ENCODE results near the gene TBR1.

The TBR1 gene

DNA sequence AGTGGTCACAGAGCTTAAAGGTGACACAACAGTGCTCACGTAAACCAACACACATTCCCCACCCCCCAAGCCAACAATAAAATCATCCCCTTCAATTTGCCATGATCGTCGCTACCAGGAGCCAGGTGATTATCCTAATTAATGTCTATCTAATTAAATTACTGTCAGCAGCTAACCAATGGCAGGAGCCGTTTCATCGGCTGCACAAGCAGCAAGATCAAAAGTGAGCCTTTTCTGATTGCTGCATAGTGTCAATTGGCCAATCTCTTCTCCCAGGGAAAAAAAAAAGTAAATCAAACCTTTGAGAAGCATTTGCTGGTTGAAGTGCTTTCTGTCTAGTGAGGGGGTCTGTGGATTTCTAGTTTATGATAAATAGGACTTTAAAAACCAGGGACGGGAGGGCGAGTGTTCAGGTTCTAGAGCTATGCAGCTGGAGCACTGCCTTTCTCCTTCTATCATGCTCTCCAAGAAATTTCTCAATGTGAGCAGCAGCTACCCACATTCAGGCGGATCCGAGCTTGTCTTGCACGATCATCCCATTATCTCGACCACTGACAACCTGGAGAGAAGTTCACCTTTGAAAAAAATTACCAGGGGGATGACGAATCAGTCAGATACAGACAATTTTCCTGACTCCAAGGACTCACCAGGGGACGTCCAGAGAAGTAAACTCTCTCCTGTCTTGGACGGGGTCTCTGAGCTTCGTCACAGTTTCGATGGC, at the start of gene TBR1:
Gene TBR1 (plus strand): TSS at position 311 of the 721 bp plus-strand sequence. CDS start 114 bp downstream, at position 425.
- DNase-seq = no peak

DNA sequence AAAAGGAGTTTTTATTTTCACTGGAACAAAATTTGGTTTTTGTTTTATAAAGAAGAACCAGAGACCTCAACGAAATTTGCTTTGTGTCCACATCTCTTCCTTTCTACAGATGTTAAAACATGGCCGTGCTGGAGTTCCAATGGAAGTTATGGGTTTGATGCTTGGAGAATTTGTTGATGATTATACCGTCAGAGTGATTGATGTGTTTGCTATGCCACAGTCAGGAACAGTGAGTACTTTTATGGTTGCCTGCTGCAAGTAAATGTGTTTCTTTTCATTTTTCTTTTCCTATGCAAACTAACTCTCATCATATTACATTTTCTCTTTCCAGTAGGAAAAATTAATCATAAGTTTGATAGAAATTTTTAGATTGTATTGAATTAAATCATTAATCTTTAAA, 48.4 kb upstream of the TBR1 start:
- DNase-seq = no peak

DNA sequence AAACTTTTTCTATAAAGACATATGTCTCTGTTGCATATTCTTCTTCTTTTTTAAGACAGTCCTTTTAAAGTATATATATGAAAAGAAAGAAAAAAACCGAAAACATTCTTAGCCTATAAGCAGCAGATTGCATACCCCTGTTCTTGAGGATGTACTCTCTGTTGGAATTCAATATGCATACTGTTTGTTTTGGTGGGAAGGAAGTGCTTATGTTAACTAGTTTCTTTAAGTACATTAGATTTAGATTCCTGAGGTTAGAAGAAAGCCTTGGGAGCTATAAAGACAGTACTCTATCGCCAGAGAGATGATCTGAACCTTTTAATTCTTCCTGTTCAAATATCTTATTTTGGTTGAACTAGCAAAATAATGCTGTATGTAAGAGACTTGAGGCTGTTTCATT, 46.8 kb upstream of the TBR1 start:
- no peak for DNase-seq

DNA sequence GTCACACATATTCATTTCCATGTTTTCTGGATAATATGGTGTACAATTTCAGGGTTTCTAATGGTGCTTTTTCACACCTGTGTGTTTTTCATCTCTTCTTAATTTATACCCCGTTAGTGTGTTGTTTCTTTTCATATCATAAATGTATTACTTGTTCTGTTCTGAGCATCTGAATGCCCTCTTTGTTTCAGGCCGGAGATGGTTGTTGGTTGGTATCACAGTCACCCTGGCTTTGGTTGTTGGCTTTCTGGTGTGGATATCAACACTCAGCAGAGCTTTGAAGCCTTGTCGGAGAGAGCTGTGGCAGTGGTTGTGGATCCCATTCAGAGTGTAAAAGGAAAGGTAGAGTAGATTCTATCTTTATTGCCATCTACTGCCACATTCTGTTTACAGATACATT, 45.1 kb upstream of the TBR1 start:
- DNase-seq = no peak

DNA sequence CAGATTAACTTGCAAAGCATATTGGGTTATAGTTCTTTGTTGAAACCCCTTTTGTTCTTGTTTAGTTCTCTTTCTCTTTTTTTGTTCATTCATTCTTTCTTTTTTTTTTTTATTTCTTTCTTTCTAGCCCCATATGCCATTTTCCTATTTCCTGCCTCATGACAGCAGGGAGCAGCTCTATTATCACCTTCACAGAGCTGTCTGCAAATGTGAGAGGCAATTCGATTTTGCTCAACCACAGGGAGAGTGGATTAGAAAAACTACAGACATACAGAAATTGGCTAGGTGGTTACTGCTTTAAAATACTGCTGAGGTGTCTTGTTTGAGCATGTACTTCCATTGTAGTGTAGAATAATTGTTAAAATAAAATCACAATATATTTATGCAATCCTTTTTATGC, 44.2 kb upstream of the TBR1 start:
- no peak for DNase-seq

DNA sequence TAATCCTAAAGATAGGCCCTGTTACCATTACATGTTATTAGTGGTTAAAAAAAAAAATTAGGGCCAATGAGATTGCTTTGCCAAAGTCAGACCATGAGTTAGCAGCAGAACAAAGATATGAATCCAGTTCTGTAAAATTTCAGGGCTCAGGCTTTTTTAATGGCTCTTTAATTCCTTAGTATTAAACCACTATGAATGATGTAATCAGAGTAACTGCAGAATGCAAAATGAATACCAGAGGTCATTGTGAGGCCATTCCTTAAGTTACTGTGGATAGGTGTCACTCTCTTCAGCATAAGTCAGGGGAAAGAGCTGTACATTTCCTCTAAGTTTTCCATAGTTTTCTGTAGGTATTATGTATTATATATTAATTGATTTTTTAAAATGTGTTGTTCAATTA, 42.2 kb upstream of the TBR1 start:
- DNase-seq = no peak

DNA sequence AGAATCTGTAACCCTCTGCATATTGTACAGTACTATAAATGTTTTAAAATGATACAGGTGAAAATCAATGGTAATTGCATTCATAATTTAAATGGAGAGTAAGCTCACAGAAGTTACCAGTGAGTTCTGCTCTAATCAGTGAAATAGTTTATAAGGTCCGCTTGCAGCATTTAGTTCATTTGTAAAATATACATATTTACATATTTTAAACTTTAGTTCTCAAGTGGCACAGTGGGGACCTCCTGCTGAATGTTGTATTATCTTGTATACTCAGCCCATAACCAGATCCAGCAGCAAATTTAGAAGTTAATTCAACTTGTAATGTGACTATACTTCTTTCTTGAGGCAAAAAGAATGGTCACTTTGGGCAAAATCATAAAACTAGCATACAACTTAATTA, 41.7 kb upstream of the TBR1 start:
- DNase-seq = no peak

DNA sequence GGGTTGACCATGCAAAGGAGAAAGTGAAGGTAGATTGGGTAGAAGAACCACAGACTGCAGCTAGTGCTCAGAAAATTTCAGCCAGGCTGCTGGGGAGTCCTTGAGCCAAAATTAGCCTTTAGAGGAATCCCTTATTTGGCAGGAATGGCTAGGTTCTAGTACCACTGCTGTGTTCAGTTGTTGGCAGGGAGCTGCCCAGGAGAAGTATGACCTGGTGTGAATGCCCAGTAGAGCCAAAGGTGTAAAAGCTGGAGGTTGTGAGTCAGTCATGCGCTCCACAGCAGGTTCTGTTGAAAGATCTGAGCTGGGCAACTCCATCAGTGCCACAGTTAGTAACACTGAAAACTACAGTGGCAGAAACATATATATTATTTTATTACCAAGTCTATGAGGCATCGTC, 36.4 kb upstream of the TBR1 start:
- no peak for DNase-seq

DNA sequence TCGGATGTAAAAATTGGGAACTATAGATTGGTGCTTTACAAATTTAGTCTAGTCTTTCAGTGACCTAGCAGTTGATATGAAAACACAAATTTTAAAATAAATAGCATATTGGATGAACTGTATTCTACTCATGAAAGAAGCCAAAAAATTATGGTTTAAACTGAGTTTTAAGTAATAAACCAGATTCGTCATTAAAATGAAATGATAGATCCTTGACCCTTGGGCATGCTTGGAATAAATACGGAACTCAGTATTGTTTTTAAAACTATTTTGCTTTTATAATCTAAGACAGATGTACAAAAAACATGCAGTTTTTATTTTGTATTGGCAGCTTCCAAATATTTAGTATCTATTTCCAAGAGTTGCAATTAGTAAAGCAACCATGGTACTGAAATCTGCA, 34.6 kb upstream of the TBR1 start:
- DNase-seq = no peak

DNA sequence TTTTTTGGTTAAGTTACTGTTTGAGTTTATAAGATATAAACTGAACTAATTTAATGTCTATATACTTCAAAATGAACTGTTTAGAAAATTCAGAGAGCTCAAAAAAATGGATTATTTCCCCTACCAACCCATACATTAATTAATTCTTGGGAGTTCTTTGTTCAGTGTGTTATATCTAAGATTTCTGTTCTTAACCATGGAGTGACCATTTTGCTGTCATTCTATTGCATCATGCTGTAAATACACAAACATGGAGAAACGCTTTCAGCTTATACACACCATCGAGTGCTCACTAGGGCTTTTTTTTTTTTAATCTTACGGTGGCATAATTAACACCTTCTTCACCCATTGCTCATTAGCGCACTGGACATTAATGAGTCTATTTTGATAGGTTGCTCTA, 33.4 kb upstream of the TBR1 start:
- no peak for DNase-seq

DNA sequence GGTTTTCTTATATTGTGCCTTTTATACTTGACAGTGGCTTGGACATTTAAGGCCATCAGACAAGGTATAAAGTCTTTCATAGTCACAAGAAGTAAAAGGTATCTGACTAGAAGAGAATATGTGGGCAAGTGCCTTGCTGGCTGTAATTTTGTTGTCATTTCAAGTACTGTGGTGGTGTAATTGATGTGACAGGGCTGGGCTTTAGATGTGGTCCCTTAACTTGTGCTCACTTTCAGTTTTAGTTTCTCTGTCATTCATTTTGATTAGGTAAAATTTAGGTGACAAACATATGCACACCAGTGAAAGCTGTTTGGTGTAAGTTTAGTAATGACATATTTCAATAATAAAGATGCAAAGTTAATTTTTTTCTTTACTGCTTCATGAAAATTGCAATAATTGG, 31.2 kb upstream of the TBR1 start:
- DNase-seq = no peak

DNA sequence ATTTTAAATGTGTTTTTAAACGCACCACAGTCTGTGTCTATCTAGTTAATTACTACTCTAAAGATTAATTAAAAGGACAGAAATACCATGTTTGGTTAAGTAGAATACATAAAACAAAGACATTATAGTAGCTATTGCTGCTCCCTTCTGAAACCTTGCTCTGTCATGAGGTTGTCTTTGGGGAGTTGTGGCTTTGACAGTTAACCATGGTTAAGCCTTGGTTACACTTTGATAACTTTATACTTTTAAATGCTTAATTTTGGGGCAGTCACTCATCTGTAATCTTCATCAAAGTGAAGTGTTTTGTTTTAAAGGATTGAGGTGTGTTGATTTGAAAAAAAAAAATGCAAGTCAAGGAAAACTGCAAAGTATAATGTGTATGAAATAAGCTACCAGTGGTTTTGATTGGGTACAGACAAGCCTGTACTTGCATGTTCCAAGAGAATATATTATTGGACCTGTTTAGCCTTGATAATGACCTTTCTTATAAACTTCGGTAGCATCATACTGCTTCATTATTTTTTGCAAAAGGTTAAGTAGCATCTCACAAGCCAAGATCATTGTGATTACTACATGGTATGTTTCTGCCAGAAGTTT, 29.8 kb upstream of the TBR1 start:
- DNase-seq = no peak

DNA sequence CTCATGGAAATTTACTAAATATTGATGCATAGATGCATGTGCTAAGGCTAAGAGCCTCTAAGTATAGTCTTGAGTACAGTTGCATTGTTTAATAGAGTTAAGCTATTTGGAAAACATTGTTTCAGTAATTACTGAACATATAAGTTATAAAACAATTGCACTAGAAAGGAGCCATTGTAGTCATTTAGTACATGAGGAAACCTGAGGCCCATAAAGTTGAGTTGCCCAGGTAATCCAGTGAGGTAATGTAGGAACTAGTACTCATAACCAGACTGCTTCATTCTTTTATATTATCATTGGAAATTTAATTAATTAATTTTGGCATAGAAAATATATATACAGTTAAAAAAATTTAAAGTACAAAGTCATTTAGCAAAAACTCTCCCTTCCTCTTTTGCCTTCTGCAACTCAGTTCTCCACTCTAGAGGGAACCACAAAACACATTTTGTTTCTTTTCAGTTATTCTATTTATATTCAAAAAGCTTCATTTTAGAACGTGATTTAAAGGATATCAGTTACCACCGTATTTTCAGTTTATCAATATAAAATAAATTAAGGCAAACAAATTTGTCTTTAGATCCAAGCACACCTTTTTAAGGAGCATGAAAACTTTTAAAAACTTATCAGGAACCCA, 27.8 kb upstream of the TBR1 start:
- DNase-seq = no peak

DNA sequence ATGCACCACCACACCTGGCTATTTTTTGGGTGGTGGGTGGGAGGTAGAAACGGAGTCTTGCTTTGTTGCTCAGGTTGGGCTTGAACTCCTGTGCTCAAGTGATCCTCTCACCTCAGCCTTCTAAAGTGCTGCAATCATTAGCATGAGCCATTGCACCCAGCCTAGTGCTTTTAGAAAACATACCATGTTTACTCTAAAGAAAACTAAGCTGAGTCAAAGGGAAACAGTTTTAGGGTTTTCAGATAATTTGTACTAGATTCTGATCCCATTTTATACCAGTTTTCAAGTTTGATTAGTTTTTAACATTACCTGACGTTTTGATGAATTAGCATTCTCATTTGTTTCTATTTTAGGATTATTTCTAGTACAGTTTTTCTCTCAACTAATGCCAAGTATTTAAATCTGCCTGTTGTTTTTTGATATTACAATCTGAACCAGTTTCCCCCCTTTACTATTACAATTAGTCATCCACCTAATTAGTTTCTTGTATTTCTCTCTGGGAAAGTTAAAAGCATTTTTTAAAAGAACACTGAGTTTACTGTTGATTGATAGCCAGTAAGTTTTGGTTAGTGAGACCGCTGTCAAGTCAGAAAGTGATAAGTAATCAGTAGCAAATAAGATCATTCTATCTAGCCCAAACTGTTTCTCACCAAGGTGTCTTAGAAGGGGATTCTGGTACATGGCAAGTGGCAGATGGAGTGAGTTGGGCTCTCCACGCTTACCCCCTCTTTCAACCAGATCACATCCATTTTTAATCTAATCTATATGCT, 24.2 kb upstream of the TBR1 start:
- DNase-seq = no peak

DNA sequence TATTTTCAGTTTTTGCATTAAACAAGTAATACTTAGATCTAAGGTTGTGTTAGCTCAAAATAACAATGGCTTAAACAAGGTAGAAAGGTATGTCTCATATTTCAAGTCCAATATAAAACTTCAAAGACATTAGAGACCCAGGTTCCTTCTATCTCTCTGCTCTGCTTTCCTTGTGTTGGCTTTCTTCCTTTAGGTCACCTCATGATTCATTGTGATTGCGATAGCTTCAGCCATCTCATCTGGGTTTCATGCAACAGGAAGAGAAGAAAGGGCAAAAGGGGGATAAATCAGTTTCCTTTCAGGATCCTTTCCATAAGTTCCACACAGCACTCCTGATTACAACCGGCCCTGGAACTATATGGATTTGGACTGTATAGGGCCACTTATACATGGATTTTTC, 16.0 kb upstream of the TBR1 start:
- no peak for DNase-seq

DNA sequence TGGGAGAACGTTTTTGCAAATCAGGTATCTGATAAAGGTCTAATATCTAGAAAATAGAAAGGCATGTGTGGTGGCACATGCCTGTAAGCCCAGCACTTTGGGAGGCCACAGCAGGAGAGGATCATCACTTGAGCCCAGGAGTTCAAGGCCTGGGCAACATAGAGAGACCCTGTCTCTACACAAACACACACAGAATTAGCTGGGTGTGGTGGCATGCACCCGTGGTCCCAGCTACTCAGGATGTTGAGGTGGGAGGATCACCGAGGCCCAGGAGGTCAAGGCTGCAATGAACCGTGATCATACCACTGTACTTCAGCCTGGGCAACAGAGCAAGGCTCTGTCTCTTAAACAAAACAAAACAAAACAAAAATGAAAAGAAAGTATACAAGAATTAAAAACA, 13.8 kb upstream of the TBR1 start:
- no peak for DNase-seq

DNA sequence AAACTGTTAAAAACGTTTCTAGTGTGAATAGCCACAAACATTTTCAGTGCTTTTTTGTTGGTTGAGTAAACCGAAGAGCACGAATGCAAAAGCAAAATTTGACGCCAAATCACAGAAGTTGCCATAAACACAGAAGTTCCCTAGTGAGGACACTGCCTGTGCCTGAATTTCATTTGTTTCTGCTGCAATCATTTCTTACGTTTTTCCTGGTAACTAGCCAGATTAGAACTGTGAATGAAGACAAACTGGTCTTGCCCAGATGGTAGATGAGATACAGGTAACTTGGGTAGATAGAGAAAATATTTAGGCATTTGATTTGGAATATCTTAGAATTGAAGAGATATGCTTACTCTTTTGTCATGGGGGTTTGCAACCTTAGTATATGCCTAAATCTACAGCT, 9.8 kb upstream of the TBR1 start:
- DNase-seq = no peak

DNA sequence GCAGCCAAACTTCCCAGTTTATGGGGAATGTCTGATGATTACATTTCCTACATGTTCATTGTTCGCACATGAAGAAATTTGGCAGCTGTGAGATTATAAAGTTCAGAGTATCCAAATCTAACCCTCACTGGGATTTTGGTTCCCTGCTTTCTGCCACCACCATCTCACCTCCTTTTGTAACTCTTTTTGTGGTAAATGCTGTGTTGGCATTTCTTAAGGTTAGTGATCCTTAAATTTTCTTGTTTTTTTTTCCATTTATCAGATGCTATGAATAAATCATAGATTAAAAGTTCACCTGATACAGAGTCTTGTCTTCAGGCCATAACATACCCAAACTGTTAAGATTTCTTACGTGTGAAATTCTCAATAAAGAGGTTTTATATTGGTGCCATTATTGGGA, 8.5 kb upstream of the TBR1 start:
- no peak for DNase-seq

DNA sequence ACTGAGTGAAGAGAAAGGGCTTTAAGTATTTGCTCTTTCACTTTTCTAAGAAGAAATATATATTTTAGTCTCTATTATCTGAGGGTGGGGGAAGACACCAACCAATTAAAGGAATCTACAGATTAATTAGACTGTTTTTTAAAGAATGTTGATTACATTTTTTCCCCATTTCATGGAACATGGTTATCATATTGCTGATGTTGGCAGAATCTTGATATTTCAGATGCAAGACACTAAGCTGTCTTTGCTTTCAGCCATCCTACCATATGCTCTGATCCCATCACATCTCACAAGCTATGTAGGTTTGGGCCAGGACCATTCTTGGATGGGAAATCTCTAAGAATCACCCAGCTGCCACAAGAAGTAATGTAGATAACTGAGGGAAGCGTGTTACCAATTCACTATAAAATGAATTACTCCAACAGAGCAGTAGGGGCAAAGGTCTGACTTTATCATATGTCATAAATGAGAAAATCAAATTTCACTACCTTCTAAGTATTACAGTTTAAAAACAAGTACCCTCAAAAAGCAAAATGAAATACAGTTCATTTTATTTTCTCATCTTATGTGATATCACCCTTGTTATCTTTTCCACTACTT, 6.7 kb upstream of the TBR1 start:
- no peak for DNase-seq

DNA sequence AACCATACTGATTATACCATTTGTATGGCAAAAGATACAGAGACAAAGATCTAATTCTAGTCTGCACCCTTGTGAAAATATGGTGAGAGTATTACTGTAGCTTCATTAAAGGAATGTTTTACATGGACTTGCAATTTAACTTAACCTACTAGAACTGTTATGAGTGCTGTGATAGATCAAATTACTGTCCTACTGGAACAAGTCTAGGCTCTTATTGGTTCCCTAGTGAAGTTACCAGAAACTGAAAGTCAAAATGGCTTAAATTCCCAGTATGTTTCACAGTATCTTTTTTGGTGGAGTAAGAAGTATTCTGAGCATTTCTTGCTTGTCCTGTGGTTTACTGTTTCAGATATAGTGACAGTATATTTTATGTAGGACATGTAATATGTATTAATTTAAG, 3.8 kb upstream of the TBR1 start:
- peak; percentile 8 for DNase-seq

DNA sequence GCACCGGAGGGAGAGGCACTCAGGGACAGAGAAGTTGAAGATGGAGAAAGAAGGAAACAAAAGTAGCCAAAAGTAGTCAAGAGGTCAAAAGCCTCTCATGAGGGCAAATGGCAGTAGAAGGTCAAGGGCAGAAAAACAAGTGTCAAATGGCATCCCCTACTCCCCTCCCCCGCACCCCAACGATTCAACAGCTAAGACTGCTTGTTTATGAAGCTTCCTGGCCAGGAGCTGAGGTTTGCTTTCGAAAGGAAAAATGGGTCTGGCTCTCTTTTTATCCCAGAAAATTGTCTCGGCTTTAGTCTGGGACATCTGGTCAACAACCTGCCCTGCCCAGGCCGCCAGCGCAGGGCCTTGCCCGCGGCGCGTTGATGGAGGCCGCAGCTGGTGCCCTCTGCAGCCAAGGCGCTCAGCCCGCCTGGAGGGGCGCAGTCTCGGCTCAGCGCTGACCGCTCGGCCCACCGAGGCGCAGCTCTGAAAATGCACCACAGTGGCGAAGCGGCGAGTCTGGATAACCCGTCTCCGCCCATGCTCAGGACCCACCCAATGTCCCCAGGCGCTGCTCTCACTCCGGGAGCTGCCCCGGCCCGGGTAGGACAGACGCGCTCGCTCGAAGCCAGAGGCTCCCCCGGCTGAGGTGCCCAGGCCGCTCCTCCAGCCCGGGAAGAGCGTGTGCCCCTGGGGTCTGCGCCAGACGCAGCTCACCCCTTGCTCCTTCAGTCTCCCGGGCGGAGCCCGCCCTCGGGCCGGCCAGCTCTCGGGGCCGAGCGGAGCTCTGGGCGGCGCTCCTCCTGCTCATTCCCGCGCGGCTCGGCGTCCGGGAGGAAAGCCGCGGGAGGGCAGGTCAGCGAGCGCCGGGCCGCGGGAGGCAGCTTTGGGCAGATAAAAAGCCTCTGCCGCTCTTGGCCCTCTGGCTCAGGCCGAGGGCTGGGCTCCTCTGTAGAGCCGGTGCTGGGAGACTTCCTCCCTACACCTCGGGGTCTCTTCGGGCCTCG, 1.8 kb upstream of the TBR1 start:
- DNase-seq = no peak

Data from DMS 273 treated with DMSO at 0.1 percent for 48 hours (cell line).